HG03575 (cell line): Measurements from ENCODE around the gene TOMM22.
"Not testable (repeated sequence)": the region's sequence is repeated elsewhere in the genome, so short reads cannot be mapped to it uniquely, and the experiment has no call there.

ENCODE experiments used
- ATAC-seq: cut with Tn5 transposase; IDR thresholded peaks from one replicate; pipeline ENCODE4 v1.9.1; 2021; ENCODE audit not compliant: unreplicated experiment, insufficient number of reproducible peaks, low FRiP score; ENCODE audit errors: extremely low read depth

The TOMM22 gene

GRCh38 chr22:38681582-38682335 is at the start of gene TOMM22:
TOMM22 (plus strand) TSS chr22:38681957; CDS start chr22:38681979, 22 bp downstream.
- no peak for ATAC-seq

- ATAC-seq: no peak
Observed at GRCh38 chr22:38632528-38632927, 49.2 kb upstream of the TOMM22 start.

GRCh38 chr22:38638216-38638615 is 43.5 kb upstream of the TOMM22 start:
- ATAC-seq: no peak

- no peak for ATAC-seq
Observed at GRCh38 chr22:38638728-38639127, 43.0 kb upstream of the TOMM22 start.

- no peak for ATAC-seq
Observed at GRCh38 chr22:38641476-38642040, 40.2 kb upstream of the TOMM22 start.

GRCh38 chr22:38644245-38644644 is 37.5 kb upstream of the TOMM22 start:
- ATAC-seq: not testable (repeated sequence)

- no peak for ATAC-seq
Observed at GRCh38 chr22:38645430-38645829, 36.3 kb upstream of the TOMM22 start.

- no peak for ATAC-seq
Observed at GRCh38 chr22:38649841-38650522, 31.8 kb upstream of the TOMM22 start.

GRCh38 chr22:38652859-38653258 is 28.9 kb upstream of the TOMM22 start:
- no peak for ATAC-seq

GRCh38 chr22:38653741-38654140 is 28.0 kb upstream of the TOMM22 start:
- ATAC-seq: no peak

GRCh38 chr22:38655519-38656255 is 26.1 kb upstream of the TOMM22 start:
- no peak for ATAC-seq

- no peak for ATAC-seq
Observed at GRCh38 chr22:38656256-38657044, 25.3 kb upstream of the TOMM22 start, which contains the start of the genes CBY1 and FAM227A. CBY1 (plus strand) TSS chr22:38656638; CDS start chr22:38668055, 11,417 bp downstream. FAM227A (minus strand) TSS chr22:38656392; CDS start chr22:38650168, 6,224 bp downstream.

- ATAC-seq: no peak
Observed at GRCh38 chr22:38657045-38657909, 24.5 kb upstream of the TOMM22 start.

GRCh38 chr22:38674888-38675287 is 6.9 kb upstream of the TOMM22 start:
- ATAC-seq: no peak

GRCh38 chr22:38675833-38676232 is 5.9 kb upstream of the TOMM22 start:
- ATAC-seq: no peak

GRCh38 chr22:38684895-38685294 is 3.1 kb downstream of the TOMM22 start:
- ATAC-seq: no peak

- no peak for ATAC-seq
Observed at GRCh38 chr22:38685761-38686160, 4.0 kb downstream of the TOMM22 start.

GRCh38 chr22:38689651-38690050 is 7.9 kb downstream of the TOMM22 start:
- ATAC-seq: no peak
